IMR-90 (cell line): ENCODE measurements around the gene WDR1. TPM values are rescaled to one million over a fixed set of nuclear protein-coding genes. Genes with fewer than 3 reads are reported as not detected.

Source experiments
- ATAC-seq: fragments of 200-7000 bp; cut with Tn5 transposase; 2 replicates; pipeline ENCODE4 v1.9.1; 2020; ENCODE audit warnings: low read depth, mild to moderate bottlenecking, moderate library complexity
- BruUV-seq: library from RNA; stranded (reverse); fragments of 400-500 nt; replicated peaks from 2 replicates; lab custom pipeline; 2021; lab: Mats Ljungman, UMichigan
- CTCF ChIA-PET: fragments of 300-600 bp; formaldehyde crosslinking; extraction: SDS; loops from one replicate; lab custom pipeline; 2021; ENCODE audit warnings: antibody characterized with exemption; lab: Yijun Ruan, JAX
- POLR2A ChIA-PET: fragments of 300-600 bp; sonication (Branson Sonifier 250); formaldehyde crosslinking; loops from one replicate; lab custom pipeline; 2022; ENCODE audit warnings: antibody characterized with exemption; ENCODE audit not compliant: unreplicated experiment; lab: Charles Lee
- DNase-seq: peaks from one replicate; pipeline ENCODE4 v3.0.0; 2013
- H2AFZ ChIP-seq: replicated peaks from 2 replicates; pipeline ENCODE3; 2013; ENCODE audit warnings: low read length, mild to moderate bottlenecking; ENCODE audit not compliant: poor library complexity
- H2AK5ac ChIP-seq: 2 replicates; pipeline ENCODE4 v1.6.1; 2013; ENCODE audit warnings: low read depth, low read length, inconsistent platforms
- H2AK9ac ChIP-seq: replicated peaks from 2 replicates; pipeline ENCODE3; 2013; ENCODE audit warnings: mild to moderate bottlenecking, low read depth, low read length, moderate library complexity; ENCODE audit not compliant: poor library complexity
- H2BK120ac ChIP-seq: 2 replicates; pipeline ENCODE4 v1.6.1; 2013; ENCODE audit warnings: low read depth, low read length, inconsistent platforms
- H2BK15ac ChIP-seq: 3 replicates; pipeline ENCODE4 v1.6.1; 2013; ENCODE audit warnings: low read depth, low read length, inconsistent platforms
- H2BK20ac ChIP-seq: 2 replicates; pipeline ENCODE4 v1.6.1; 2013; ENCODE audit warnings: low read depth, mild to moderate bottlenecking, inconsistent platforms, low read length, moderate library complexity
- H2BK5ac ChIP-seq: 2 replicates; pipeline ENCODE4 v1.6.1; 2013; ENCODE audit warnings: mild to moderate bottlenecking, low read depth, low read length, inconsistent platforms; ENCODE audit not compliant: poor library complexity, severe bottlenecking
- H3K14ac ChIP-seq: replicated peaks from 2 replicates; pipeline ENCODE4 v1.6.1; 2013; ENCODE audit warnings: low read depth, low read length, inconsistent platforms
- H3K18ac ChIP-seq: 2 replicates; pipeline ENCODE4 v1.6.1; 2013; ENCODE audit warnings: low read depth, low read length, control low read depth
- H3K23ac ChIP-seq: 2 replicates; pipeline ENCODE4 v1.6.1; 2013; ENCODE audit warnings: low read depth, low read length, inconsistent platforms
- H3K27ac ChIP-seq: 2 replicates; pipeline ENCODE4 v1.5.1; 2013; ENCODE audit warnings: mild to moderate bottlenecking, control low read depth, low read length; ENCODE audit not compliant: insufficient read depth
- H3K27me3 ChIP-seq: 2 replicates; pipeline ENCODE4 v1.6.1; 2013; ENCODE audit warnings: low read length; ENCODE audit not compliant: control insufficient read depth, insufficient read depth
- H3K36me3 ChIP-seq: 2 replicates; pipeline ENCODE4 v1.6.1; 2013; ENCODE audit warnings: low read length, mixed read lengths; ENCODE audit not compliant: control insufficient read depth, insufficient read depth
- H3K4ac ChIP-seq: 2 replicates; pipeline ENCODE4 v1.6.1; 2013; ENCODE audit warnings: low read depth, low read length, inconsistent platforms
- H3K4me1 ChIP-seq: 2 replicates; pipeline ENCODE4 v1.6.1; 2013; ENCODE audit warnings: low read length, mixed read lengths; ENCODE audit not compliant: control insufficient read depth, insufficient read depth
- H3K4me2 ChIP-seq: 2 replicates; pipeline ENCODE4 v1.6.1; 2013; ENCODE audit warnings: low read depth, mild to moderate bottlenecking, control low read depth, low read length, moderate library complexity
- H3K4me3 ChIP-seq: 2 replicates; pipeline ENCODE4 v1.5.1; 2013; ENCODE audit warnings: low read depth, mild to moderate bottlenecking, control low read depth, low read length, moderate library complexity; ENCODE audit not compliant: insufficient read depth
- H3K56ac ChIP-seq: 2 replicates; pipeline ENCODE4 v1.6.1; 2013; ENCODE audit warnings: low read length, inconsistent platforms; ENCODE audit not compliant: insufficient read depth; ENCODE audit errors: extremely low read depth
- H3K79me1 ChIP-seq, 2 experiments: 2 replicates each; pipeline ENCODE4 v1.6.1; 2013; ENCODE audit warnings: low read length in 2 of 2, inconsistent platforms in 1 of 2, low read depth in 1 of 2
- H3K9ac ChIP-seq: 2 replicates; pipeline ENCODE4 v1.6.1; 2013; ENCODE audit warnings: low read depth, low read length, control low read depth
- H3K9me1 ChIP-seq: 2 replicates; pipeline ENCODE4 v1.6.1; 2013; ENCODE audit warnings: low read length, inconsistent platforms; ENCODE audit not compliant: insufficient read depth
- H3K9me3 ChIP-seq: 2 replicates; pipeline ENCODE4 v1.6.1; 2013; ENCODE audit warnings: low read length; ENCODE audit not compliant: control insufficient read depth, insufficient read depth
- H4K20me1 ChIP-seq: 2 replicates; pipeline ENCODE4 v1.6.1; 2013; ENCODE audit warnings: low read length, inconsistent platforms; ENCODE audit not compliant: insufficient read depth
- H4K5ac ChIP-seq: 2 replicates; pipeline ENCODE4 v1.6.1; 2013; ENCODE audit warnings: mild to moderate bottlenecking, low read depth, low read length, control low read depth
- H4K8ac ChIP-seq, 2 experiments: 2 replicates each; pipeline ENCODE4 v1.6.1; 2013; ENCODE audit warnings: low read depth in 2 of 2, low read length in 2 of 2, control low read depth in 1 of 2, inconsistent platforms in 1 of 2
- H4K91ac ChIP-seq: 2 replicates; pipeline ENCODE4 v1.6.1; 2013; ENCODE audit warnings: low read depth, low read length, inconsistent platforms; ENCODE audit not compliant: insufficient read depth
- FOS ChIP-seq: fragments of 150-350 bp; IDR thresholded peaks from 2 replicates; pipeline ENCODE4 v1.6.1; 2016; ENCODE audit warnings: low read depth, low read length
- MAZ ChIP-seq: IDR thresholded peaks from 2 replicates; pipeline ENCODE4 v1.6.1; 2012; ENCODE audit warnings: low read depth, mild to moderate bottlenecking, low read length, improper control_type of control experiment, moderate library complexity, borderline replicate concordance
- RCOR1 ChIP-seq: IDR thresholded peaks from 2 replicates; pipeline ENCODE4 v1.6.1; 2012; ENCODE audit warnings: mild to moderate bottlenecking, low read length, improper control_type of control experiment; ENCODE audit not compliant: insufficient replicate concordance
- WGBS, 2 experiments: methylation state at CpG; one replicate each; pipeline versions ENCODE4 v1.1.5 to v1.1.7; 2013; ENCODE audit warnings: missing lambda C conversion rate in 2 of 2; ENCODE audit not compliant: insufficient read length in 1 of 2; ENCODE audit errors: extremely low coverage in 2 of 2; 5-methylcytosine and 5-hydroxymethylcytosine counted together
- dilution Hi-C: fragments of 300-500 bp; cut with HindIII; formaldehyde crosslinking; loops from one replicate; pipeline ENCODE4 v1.14.3; 2018; ENCODE audit warnings: low sequenced_read_pairs; ENCODE audit not compliant: unreplicated experiment
- in situ Hi-C: fragments of 300-500 bp; cut with MboI; formaldehyde crosslinking; loops from 3 replicates; pipeline ENCODE4 v1.14.3; 2019; ENCODE audit warnings: low sequenced_read_pairs, inconsistent platforms, mixed read lengths
- intact Hi-C: fragments of 100-400 bp; cut with micrococcal nuclease; formaldehyde crosslinking; loops from 2 replicates; pipeline ENCODE4 v1.10.0; 2022
- polyA plus RNA-seq, 3 experiments: library from polyadenylated mRNA; depleted of rRNA; stranded (reverse); fragments of >200 nt; gene quantifications; 2 replicates each; pipeline ENCODE4 v1.2.3, GENCODE V29; 2012; ENCODE audit warnings: low replicate concordance in 1 of 3
- total RNA-seq: library from RNA; depleted of rRNA; stranded (reverse); fragments of >200 nt; gene quantifications from 2 replicates; pipeline ENCODE4 v1.2.3, GENCODE V29; 2012
- TF ChIP-seq, protein P1 (sequence below): fragments of 150-350 bp; IDR thresholded peaks from 2 replicates; pipeline ENCODE4 v1.6.1; 2017; ENCODE audit warnings: mild to moderate bottlenecking, antibody characterized with exemption, low read length, low read depth
- TF ChIP-seq, protein P2 (sequence below): fragments of 150-350 bp; IDR thresholded peaks from 2 replicates; pipeline ENCODE4 v1.6.1; 2016; ENCODE audit warnings: low read depth, mild to moderate bottlenecking, low read length, moderate library complexity, borderline replicate concordance

Gene WDR1
- total and polyA plus RNA-seq, 2 of the 4 experiments (the other 2 are of a cell fraction): 725 to 992 TPM

GRCh38 chr4:10086506-10087120 lies 30.0 kb downstream of the WDR1 start:
- WGBS, 2 experiments: 96% methylated on average over 4 of the region's 13 CpGs; no CpG with 5 or more reads in 1 of the 2 experiments
- no peak for ATAC-seq
- Histone ChIP-seq H3K9ac (no peak overlapping the region), H3K18ac (no peak overlapping the region), H3K27me3 (no peaks in the 10 kb centered on the region), H3K79me1 (peaks cover 40 to 84% of the 10 kb centered on the region in 2 experiments), H4K91ac (no peak overlapping the region), H3K27ac (no peak overlapping the region), H2AK9ac (no peak overlapping the region), H2BK15ac (no peak overlapping the region), H3K14ac (no peak overlapping the region), H2BK20ac (no peak overlapping the region), H3K23ac (no peak overlapping the region), H3K4me2 (no peak overlapping the region), H4K20me1 (peaks cover 93% of the 10 kb centered on the region), H3K4me1 (no peaks in the 10 kb centered on the region), H2AK5ac (no peak overlapping the region), H3K4me3 (no peak overlapping the region), H3K9me3 (no peaks in the 10 kb centered on the region), H3K56ac (no peak overlapping the region), H2AFZ (no peak overlapping the region), H3K9me1 (peaks cover 12% of the 10 kb centered on the region; the same call in 1 of the 2 replicates), H3K36me3 (peaks cover 97% of the 10 kb centered on the region), H2BK120ac (no peak overlapping the region), H4K5ac (no peak overlapping the region), H4K8ac (no peak overlapping the region), H3K4ac (no peak overlapping the region), H2BK5ac (no peak overlapping the region)
- in situ Hi-C loops: loop anchor here (25.0 kb wide), 2 partner anchors 101 to 1649 kb away; partner anchors contain the start of genes ACOX3 and TRMT44
- BruUV-seq: no TSS peak
- dilution Hi-C loops: no loop called here
- intact Hi-C loops: no loop called here
- ChIA-PET CTCF (no interaction called here), POLR2A (interaction anchor here (0.6 kb wide), 1 partner anchor 29 kb away, joined by 3 read pairs; no protein-coding TSS in a partner anchor)
- no peak for DNase-seq
- TF ChIP-seq, protein P1, sequence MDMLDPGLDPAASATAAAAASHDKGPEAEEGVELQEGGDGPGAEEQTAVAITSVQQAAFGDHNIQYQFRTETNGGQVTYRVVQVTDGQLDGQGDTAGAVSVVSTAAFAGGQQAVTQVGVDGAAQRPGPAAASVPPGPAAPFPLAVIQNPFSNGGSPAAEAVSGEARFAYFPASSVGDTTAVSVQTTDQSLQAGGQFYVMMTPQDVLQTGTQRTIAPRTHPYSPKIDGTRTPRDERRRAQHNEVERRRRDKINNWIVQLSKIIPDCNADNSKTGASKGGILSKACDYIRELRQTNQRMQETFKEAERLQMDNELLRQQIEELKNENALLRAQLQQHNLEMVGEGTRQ: no peak
- TF ChIP-seq RCOR1: no peak
- no peak for TF ChIP-seq MAZ
- TF ChIP-seq, protein P2, sequence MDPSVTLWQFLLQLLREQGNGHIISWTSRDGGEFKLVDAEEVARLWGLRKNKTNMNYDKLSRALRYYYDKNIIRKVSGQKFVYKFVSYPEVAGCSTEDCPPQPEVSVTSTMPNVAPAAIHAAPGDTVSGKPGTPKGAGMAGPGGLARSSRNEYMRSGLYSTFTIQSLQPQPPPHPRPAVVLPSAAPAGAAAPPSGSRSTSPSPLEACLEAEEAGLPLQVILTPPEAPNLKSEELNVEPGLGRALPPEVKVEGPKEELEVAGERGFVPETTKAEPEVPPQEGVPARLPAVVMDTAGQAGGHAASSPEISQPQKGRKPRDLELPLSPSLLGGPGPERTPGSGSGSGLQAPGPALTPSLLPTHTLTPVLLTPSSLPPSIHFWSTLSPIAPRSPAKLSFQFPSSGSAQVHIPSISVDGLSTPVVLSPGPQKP: no peak
- TF ChIP-seq FOS: no peak
